HepG2 (cell line): ENCODE results near the gene GLB1L. TPM values are rescaled to one million over a fixed set of nuclear protein-coding genes. Genes with fewer than 3 reads are reported as not detected.
A peak's percentile ranks its signal among the peaks of the same experiment; 100 is the strongest.

ENCODE experiments used
- ATAD3A ChIP-seq: sonication (generic); formaldehyde crosslinking; IDR thresholded peaks from 2 replicates; pipeline ENCODE4 v1.4.0; 2020; ENCODE audit warnings: missing genetic modification reagents
- ELF1 ChIP-seq: sonication (generic); formaldehyde crosslinking; IDR thresholded peaks from 2 replicates; pipeline ENCODE4 v1.4.0; 2020; ENCODE audit warnings: missing genetic modification reagents
- ELF4 ChIP-seq: sonication (generic); formaldehyde crosslinking; IDR thresholded peaks from 2 replicates; pipeline ENCODE4 v1.5.0; 2020; ENCODE audit warnings: missing genetic modification reagents, mild to moderate bottlenecking, moderate library complexity, borderline replicate concordance
- ESRRA ChIP-seq: sonication (generic); formaldehyde crosslinking; IDR thresholded peaks from 2 replicates; pipeline ENCODE4 v1.5.1; 2020; ENCODE audit warnings: mild to moderate bottlenecking, low read depth, missing genetic modification reagents
- EZH2 ChIP-seq: conservative IDR thresholded peaks from 2 replicates; pipeline ENCODE4 v1.6.1; 2012; ENCODE audit warnings: mild to moderate bottlenecking, low read depth, low read length, moderate library complexity
- KLF9 ChIP-seq: IDR thresholded peaks from 2 replicates; pipeline ENCODE4 v1.6.1; 2016; ENCODE audit warnings: low read depth
- NRL ChIP-seq: sonication (generic); formaldehyde crosslinking; IDR thresholded peaks from 2 replicates; pipeline ENCODE4 v1.5.0; 2020; ENCODE audit warnings: missing genetic modification reagents, mild to moderate bottlenecking, moderate library complexity, borderline replicate concordance
- RXRB ChIP-seq: IDR thresholded peaks from 2 replicates; pipeline ENCODE4 v1.6.1; 2016; ENCODE audit warnings: borderline replicate concordance, missing genetic modification reagents, missing compliant biosample characterization
- TAF15 ChIP-seq: fragments of 200-400 bp; formaldehyde crosslinking; IDR thresholded peaks from one replicate; pipeline ENCODE4 v1.6.1; 2018; ENCODE audit warnings: mild to moderate bottlenecking, low read depth, low read length; ENCODE audit not compliant: poor library complexity, severe bottlenecking
- TIGD3 ChIP-seq: sonication (generic); formaldehyde crosslinking; IDR thresholded peaks from 2 replicates; pipeline ENCODE4 v1.5.1; 2020; ENCODE audit warnings: mild to moderate bottlenecking, missing genetic modification reagents, borderline replicate concordance
- U2AF2 ChIP-seq: fragments of 200-400 bp; formaldehyde crosslinking; IDR thresholded peaks from 2 replicates; pipeline ENCODE4 v1.6.1; 2017; ENCODE audit warnings: low read depth, mild to moderate bottlenecking, low read length
- ZNF121 ChIP-seq: sonication (generic); formaldehyde crosslinking; IDR thresholded peaks from 2 replicates; pipeline ENCODE4 v1.5.0; 2020; ENCODE audit warnings: mild to moderate bottlenecking, missing genetic modification reagents
- ZNF296 ChIP-seq: sonication (generic); formaldehyde crosslinking; conservative IDR thresholded peaks from 2 replicates; pipeline ENCODE4 v1.5.0; 2020; ENCODE audit warnings: mild to moderate bottlenecking, missing genetic modification reagents
- ZNF546 ChIP-seq: sonication (generic); formaldehyde crosslinking; conservative IDR thresholded peaks from 2 replicates; pipeline ENCODE4 v1.8.1; 2023; ENCODE audit warnings: mild to moderate bottlenecking, missing genetic modification reagents
- polyA plus RNA-seq, 8 experiments: library from polyadenylated mRNA; depleted of rRNA in 3 of 8; stranded (reverse) in 7 of 8; unstranded in 1 of 8; fragments of >200 nt; fragmentation: Illumina TruSeq in 4 of 8; extraction: Trizol in 4 of 8; gene quantifications; 2 replicates each; pipeline versions ENCODE4 v1.2.1 to v1.2.3, GENCODE V29; 2011 to 2016; ENCODE audit warnings: low read depth in 4 of 8, missing spikeins in 1 of 8, mixed read lengths in 1 of 8; ENCODE audit not compliant: insufficient read depth in 1 of 8
- total RNA-seq, 5 experiments: library from RNA; depleted of rRNA; stranded (reverse); fragments of >200 nt; fragmentation: Illumina TruSeq; extraction: Trizol; gene quantifications; 2 replicates each; pipeline ENCODE4 v1.2.3, GENCODE V29; 2016; ENCODE audit warnings: low read depth in 1 of 5
- TF ChIP-seq, protein P1 (sequence below): IDR thresholded peaks from 2 replicates; pipeline ENCODE4 v1.6.1; 2016; ENCODE audit warnings: missing compliant biosample characterization, missing genetic modification reagents, borderline replicate concordance
- TF ChIP-seq, protein P2 (sequence below), 2 experiments: fragments of 450-650 bp in 1 of 2; sonication (generic) in 1 of 2; formaldehyde crosslinking in 1 of 2; IDR thresholded peaks; 2 replicates each; pipeline versions ENCODE4 v1.6.1 to v1.8.0; 2016 to 2022; ENCODE audit warnings: antibody characterized with exemption in 1 of 2, mild to moderate bottlenecking in 1 of 2, missing genetic modification reagents in 1 of 2

The GLB1L gene
- total and polyA plus RNA-seq, 2 of the 13 experiments (the other 11 are each of a cell fraction or from before 2014, with no cell fraction given) = 6.8 to 7.3 TPM

GRCh38 chr2:219218732-219219701 is 26.2 kb downstream of the GLB1L start, which contains the start of gene ABCB6 (continued):
- TF ChIP-seq U2AF2 = peak; percentile 80; the same call in 1 of the 2 replicates
- no peak for TF ChIP-seq ELF4 (CRISPR knock-in tag)
- peak; percentile 74; the same call in 1 of the 2 replicates for TF ChIP-seq ZNF546 (CRISPR knock-in tag)
- 0 out of 2 replicates have a peak, but pooled peaks have one; percentile 61 for TF ChIP-seq KLF9 (CRISPR knock-in tag)
- TF ChIP-seq TIGD3 (CRISPR knock-in tag) = 0 out of 2 replicates have a peak, but pooled peaks have one; percentile 41
- peak; percentile 85 for TF ChIP-seq TAF15
- TF ChIP-seq RXRB = peak; percentile 66; the same call in 1 of the 2 replicates
- peak; percentile 91; the same call in 1 of the 2 replicates for TF ChIP-seq ZNF296 (CRISPR knock-in tag)
- peak; percentile 97 for TF ChIP-seq NRL (CRISPR knock-in tag)
- peak; percentile 75 for TF ChIP-seq ESRRA (CRISPR knock-in tag)
- peak; percentile 29; the same call in 1 of the 2 replicates for TF ChIP-seq ELF1 (CRISPR knock-in tag)
- TF ChIP-seq ATAD3A (CRISPR knock-in tag) = no peak
- no peak for TF ChIP-seq EZH2
- TF ChIP-seq, protein P1, sequence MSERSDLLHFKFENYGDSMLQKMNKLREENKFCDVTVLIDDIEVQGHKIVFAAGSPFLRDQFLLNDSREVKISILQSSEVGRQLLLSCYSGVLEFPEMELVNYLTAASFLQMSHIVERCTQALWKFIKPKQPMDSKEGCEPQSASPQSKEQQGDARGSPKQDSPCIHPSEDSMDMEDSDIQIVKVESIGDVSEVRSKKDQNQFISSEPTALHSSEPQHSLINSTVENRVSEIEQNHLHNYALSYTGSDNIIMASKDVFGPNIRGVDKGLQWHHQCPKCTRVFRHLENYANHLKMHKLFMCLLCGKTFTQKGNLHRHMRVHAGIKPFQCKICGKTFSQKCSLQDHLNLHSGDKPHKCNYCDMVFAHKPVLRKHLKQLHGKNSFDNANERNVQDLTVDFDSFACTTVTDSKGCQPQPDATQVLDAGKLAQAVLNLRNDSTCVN (CRISPR knock-in tag) = peak; percentile 83
- TF ChIP-seq, protein P2, sequence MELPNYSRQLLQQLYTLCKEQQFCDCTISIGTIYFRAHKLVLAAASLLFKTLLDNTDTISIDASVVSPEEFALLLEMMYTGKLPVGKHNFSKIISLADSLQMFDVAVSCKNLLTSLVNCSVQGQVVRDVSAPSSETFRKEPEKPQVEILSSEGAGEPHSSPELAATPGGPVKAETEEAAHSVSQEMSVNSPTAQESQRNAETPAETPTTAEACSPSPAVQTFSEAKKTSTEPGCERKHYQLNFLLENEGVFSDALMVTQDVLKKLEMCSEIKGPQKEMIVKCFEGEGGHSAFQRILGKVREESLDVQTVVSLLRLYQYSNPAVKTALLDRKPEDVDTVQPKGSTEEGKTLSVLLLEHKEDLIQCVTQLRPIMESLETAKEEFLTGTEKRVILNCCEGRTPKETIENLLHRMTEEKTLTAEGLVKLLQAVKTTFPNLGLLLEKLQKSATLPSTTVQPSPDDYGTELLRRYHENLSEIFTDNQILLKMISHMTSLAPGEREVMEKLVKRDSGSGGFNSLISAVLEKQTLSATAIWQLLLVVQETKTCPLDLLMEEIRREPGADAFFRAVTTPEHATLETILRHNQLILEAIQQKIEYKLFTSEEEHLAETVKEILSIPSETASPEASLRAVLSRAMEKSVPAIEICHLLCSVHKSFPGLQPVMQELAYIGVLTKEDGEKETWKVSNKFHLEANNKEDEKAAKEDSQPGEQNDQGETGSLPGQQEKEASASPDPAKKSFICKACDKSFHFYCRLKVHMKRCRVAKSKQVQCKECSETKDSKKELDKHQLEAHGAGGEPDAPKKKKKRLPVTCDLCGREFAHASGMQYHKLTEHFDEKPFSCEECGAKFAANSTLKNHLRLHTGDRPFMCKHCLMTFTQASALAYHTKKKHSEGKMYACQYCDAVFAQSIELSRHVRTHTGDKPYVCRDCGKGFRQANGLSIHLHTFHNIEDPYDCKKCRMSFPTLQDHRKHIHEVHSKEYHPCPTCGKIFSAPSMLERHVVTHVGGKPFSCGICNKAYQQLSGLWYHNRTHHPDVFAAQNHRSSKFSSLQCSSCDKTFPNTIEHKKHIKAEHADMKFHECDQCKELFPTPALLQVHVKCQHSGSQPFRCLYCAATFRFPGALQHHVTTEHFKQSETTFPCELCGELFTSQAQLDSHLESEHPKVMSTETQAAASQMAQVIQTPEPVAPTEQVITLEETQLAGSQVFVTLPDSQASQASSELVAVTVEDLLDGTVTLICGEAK (IDR thresholded peaks at IDR 0.05) = no peak
- TF ChIP-seq, protein P2 (CRISPR knock-in tag; IDR thresholded peaks at IDR 0.05) = peak; percentile 82
- TF ChIP-seq ZNF121 (CRISPR knock-in tag) = peak; percentile 45; the same call in 1 of the 2 replicates
